GM21447 (cell line): ENCODE data around the gene GGTLC3.
"Not testable (repeated sequence)": the region's sequence is repeated elsewhere in the genome, so short reads cannot be mapped to it uniquely, and the experiment has no call there.

Source experiments
- ATAC-seq: cut with Tn5 transposase; IDR thresholded peaks from one replicate; pipeline ENCODE4 v1.9.1; 2021; ENCODE audit not compliant: unreplicated experiment

Gene GGTLC3

DNA sequence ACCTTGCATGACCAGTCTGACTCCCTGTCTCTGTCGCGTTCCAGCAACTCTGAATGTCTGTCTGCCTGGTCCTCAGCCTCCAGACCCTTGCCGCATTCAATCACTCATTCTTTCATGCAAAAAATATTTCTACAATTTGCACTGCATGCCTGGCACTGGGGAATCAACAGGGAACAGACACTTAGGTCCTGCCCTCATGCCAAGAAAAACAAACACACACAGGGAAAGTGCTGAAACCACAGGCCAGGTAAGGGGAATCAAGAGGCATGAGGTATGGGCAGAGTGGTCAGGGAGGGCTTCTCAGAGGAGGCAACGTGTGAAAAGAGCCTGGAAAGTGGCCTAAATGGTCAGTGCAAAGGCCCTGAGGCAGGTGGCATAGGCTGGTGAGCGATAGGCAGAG lies at the start of gene GGTLC3:
Gene GGTLC3, minus strand, starts transcription at position 101 of the 400 bp plus-strand sequence. CDS start 264 bp downstream, outside the sequence.
- ATAC-seq: not testable (repeated sequence)

DNA sequence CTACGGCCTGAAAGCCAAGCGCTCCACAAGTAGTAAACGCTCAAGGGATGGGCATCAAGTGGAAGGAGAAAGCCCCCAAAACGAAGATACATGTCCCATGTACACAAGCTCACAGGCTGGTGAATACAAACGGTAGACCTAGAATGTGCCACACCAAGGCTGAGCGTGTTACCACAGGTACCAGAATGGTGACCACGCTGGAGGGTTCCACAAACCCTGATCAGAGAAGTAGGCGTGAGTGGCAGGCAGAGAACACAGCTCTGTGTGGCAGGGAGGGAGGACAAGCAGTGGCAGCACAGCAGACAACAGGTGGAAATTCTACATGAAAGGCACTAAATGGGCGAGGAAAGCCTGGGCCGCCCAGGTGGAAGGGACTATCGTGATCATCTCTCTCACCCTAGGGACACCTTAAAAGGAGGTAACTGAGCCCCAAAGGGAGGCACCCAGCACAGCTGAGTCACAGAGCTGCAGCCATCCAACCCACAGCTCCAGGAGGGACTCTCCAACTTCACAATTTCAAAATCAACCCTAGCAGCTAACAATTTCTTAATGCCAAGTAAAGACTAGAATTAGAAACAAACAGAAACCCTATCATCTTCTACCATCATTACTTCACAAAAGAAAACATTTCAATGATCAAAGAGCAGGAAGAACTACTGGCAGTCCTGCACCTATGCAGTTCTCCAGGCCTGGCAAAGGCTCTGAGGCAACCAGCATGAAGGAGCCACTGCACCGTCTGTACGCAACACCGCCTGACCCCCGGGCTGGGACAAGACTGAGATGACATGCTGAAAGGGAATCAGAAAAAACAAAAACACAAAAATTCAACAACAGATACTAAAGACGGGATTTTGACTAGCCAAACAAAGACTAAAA lies 42.4 kb upstream of the GGTLC3 start:
- ATAC-seq: not testable (repeated sequence)

DNA sequence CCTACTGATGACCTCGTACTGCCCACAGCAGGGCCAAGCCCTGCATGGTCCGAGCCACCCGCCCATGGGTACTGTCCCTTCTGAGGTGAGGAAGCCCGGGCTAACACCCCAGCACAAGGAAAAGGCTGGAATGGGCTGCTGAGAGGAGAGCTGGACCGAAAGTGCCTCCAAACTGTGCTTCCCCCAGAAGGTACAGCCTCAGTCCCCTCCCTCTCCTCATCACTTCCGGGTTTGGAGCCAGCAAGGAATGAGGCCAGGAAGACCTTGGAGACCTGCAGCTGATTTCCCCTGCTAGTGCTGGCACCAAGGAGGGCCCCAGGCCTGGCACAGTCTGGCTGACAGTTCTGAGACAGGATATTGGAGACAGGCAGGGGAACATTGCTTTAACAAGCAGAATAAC lies 41.0 kb upstream of the GGTLC3 start:
- not testable (repeated sequence) for ATAC-seq

DNA sequence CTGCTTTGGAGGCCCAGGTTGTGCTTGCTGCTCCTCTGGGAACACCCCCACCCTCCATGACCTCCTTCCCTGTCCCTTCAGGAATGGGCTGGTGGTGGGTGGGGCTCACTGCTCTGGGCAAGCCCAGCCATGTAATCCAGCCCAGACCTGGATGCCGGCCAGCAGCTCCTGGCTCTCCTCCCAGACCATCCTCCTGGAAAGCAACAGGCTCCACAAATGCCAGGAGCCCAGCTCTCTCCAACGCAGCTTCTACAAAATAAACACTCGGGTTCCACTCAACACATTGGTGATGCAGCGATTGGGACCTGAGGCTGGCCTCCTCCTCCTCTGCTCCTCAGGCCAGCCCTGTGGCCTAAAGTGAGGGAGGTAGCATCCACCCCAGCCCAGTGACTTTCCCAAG lies 40.6 kb upstream of the GGTLC3 start:
- ATAC-seq: not testable (repeated sequence)

DNA sequence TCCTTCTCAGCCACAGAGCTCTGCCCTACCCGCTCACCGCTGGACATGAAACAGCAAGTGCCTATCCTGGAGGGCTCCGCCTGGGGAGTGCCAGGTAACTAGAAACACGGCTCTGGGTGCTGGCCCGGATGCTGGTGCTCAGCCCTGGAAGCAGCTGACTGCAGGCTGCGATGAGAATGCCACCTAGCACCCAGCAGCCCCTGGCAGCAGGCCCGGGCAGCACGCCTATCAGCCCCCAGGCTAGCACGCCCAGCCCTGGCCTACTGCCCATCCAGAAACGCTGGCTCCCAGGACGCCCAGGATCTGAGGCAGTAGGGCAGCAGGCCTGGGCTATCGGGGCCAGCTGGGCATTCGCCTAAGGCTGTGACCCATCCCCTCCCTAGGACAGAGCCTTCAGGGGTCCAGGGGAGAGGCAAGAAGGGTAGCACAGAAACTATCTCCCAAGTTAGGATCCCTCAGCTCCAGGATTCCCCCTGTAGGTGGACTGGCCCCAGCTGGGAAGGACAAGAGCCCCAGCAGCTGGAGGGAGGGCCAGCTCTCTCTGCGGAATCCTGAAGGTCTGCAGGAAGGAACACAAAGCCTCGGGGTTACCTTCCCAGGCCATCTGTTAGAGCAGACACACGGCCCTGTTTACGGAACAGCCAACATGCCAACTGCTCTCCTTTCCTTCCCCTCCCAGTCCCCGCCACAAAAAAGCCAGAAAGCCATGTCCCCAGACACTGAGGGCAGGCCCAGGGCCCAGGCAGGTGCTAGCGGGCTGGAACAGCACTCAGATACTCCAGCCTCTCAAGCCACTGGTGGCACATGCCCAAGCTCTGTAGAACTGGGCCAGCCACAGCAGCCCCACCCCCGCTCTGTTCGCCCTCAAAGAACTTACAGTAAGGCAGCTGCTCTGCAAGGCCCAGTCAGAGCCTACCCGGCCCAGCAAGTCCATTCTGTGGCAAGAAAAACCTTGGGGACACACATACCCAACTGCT lies 36.6 kb upstream of the GGTLC3 start:
- not testable (repeated sequence) for ATAC-seq

DNA sequence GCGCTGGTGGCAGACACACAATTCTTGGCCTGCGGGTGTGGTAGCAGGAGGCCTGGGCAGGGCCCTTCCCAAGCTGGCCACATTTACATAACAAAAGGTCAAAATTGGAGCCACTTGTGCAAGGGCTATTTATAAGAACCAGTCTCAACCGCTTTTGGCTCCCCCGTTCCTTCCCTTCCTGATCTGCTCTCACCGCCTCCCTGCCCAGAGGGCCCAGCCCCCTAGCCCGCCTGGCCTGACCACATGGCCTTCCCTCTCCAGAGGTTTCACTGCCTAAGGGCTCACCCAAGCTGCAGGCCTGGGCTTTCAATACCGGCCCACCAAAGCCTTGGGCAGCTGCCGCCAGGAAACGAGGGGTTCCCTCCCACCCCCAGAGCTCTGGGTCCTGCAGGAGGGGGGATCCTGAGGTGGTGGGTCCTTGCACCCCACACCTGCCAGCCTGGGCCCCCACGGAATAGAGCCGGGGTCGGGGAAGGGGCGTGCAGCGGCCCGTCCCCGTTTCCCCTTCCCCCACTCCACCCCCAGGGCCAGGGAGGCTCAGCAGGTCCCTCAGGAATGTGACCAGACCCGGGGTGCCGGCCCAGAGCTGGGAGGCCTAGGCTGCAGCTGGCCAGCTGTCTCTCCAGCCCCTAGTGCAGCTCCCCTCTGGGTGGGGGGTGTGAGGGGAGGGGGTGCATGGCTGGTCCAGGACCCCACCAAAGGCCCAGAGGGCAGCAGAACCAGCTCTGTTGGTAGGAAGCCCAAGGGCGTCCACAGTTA lies 35.1 kb upstream of the GGTLC3 start:
- not testable (repeated sequence) for ATAC-seq

DNA sequence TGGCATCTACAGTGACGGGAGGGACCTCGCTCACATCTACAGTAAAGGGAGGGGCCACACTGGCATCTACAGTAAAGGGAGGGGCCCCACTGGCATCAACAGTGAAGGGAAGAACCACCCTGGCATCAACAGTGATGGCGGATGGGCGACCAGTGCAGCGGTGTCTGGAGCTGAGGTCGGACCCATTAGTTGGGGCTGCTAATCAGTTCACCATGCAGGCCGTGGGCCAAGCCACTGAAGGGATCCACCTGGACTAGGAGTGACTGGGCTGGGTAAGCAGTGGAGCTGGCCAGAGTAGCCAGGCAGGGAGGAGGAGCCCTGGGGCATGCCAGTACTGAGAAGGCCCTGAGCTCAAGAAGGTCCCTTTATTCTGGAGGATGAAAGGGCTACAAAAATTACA lies 33.1 kb upstream of the GGTLC3 start:
- not testable (repeated sequence) for ATAC-seq

DNA sequence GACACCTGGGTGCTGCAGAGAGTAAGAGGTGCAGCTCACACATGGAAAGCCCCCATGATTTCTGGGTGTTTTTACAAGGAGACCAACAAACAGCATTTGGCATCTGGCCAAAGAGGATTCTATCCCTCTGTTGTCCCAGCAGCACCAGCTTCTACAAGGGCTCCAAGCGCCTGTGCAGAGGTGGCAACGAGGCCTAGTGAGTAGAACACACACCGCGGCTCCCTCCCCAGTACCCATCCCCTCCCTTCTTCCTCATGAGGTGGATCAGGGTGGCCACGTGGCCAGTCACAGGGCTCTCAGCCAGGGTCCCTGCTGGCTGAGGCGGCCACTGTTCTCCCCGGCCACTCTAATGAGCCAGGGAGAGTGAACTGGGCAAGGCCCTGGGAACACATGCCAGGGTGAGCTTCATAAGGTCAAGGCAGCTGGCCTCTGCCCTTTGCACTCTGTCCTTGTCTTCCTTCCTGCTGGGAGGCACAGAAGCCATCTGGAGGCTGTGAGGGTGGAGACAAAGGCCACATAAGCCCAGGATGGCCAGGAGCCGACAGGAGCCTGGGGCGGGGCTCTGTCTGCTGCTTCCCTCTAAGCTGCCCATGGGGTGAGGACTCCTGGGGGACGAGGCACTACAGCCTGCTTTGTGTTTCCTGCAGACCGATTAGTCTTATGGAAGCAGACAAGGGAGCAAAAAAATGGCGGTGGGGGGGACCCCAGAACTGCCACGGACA lies 31.7 kb upstream of the GGTLC3 start:
- not testable (repeated sequence) for ATAC-seq

DNA sequence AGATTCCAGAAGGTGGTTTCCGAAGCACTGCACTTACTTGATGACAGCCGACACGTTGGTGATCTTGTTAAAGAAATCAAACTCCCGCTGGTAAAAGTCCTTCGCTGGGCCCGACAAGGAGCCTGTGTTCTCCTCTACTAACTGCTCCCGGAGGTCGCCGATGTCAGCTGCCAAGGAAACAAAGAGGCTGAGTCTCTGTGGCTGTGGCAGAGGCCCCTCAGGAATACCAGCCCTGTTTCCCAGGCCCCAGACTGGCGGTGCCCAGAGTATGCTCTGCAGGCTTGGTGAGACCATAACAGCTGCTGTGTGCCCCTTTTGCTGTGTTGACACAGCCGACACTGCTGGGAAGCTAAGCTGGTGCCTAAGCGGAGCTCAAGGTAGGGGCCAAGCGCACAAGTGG lies 26.7 kb upstream of the GGTLC3 start:
- not testable (repeated sequence) for ATAC-seq

DNA sequence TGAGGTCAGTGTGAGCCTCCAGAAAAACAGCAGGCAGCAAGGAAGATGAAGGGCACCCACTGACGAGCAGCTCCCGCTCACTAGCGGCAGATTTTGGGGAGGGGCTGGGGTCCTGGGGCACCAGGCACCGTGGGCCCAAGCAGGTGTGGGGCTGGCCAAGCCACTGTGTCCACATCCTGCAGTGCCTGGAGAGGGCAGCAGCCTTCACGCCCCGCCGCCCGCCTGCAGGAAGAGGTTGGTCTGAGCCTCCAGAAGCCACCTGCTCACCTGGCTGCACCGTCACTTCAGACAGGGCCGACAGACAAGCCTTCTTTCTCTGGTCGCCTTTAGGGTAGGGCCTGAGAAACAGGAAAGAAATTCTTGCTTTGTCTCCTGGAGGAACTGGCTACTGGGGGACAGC lies 25.4 kb upstream of the GGTLC3 start:
- not testable (repeated sequence) for ATAC-seq

DNA sequence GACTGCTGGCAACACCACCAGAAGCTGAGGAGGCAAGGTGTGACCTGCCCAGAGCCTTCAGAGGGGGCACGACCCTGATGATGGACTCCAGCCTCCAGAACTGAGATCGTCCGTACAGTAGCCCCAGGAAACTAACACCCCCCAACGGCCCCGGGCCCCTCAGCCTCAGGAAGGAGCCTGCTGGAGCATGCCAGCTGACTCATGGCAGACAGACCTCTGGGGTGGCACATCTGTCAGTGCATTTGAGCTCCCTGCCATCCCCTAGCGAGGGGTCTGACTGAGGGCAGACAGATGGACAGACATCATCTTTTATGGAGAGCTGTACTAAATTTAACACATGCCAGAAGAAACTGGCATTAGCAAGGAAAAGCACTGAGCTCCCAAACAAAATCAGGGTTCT lies 22.0 kb upstream of the GGTLC3 start:
- ATAC-seq: not testable (repeated sequence)

DNA sequence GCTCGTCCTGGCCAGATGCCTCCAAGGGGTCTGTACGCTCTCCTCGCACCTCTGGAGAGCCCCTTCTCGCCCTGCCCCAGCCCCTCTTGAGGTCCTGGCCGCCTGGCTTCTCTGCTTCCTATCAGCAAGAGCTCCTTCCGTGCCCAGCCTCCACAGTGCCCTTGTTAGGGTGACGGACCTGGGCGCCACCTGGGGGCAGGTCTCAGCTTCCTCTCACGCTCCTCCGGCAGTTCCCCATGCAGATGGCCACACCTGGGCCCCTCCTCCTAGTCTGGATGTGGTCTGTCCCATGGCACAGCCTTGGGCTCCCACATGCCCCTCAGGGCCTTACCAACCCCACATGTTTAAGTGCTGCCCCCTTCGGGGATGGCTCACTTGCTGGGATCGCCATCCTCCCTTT lies 16.4 kb upstream of the GGTLC3 start:
- ATAC-seq: not testable (repeated sequence)

DNA sequence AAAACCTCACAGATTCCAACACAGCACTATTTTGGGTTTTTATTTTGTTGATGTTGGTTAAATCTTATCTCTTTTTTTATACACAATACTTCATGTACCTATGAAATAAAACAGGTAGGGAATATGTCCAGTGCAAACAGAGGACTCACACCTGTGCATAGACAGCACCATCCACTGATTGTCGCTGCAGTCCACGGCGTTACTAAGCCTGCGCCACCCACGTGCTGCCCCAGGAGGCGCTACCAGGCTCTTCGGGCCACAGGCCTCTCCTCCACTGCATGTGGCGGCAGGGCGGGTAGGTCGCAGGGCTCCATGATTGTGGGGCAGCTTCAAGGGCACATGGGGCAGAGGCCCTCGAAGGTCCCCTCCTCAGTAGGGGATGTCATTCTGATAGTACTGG lies 15.7 kb upstream of the GGTLC3 start:
- not testable (repeated sequence) for ATAC-seq

DNA sequence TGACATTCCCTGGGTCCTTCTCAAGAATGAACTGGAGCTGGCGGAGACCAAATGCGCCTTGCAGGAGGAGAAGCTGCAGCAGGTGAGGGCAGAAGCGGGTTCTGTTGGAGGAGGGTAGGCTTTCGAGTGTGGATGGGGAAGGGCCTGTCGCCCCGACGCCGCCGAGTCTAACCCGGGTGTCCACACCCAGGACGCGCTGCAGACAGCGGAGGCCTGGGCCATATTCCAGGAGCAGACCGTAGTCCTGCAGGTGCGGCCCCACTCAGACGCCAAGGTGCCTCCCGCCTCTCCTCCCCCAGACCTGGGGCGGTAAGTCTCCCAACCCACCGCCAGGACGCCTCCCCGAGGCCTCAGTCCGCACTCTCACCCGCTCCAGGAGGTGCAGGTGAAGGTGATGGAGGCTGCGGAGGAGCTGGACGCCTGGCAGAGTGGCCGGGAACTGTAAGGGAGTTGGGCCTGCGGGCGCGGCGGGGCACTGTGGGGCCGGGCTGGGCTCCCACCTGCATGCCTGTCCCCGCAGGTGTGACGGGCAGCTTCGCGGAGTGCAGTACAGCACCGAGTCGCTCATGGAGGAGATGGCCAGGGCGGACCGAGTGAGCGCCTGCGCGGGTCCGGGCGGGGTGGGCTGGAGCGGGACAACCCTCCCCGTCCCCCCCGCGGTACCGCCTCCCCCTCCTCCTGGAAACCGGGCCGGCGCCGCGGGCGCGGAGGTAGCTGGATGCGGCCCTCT lies 11.6 kb upstream of the GGTLC3 start:
- not testable (repeated sequence) for ATAC-seq

DNA sequence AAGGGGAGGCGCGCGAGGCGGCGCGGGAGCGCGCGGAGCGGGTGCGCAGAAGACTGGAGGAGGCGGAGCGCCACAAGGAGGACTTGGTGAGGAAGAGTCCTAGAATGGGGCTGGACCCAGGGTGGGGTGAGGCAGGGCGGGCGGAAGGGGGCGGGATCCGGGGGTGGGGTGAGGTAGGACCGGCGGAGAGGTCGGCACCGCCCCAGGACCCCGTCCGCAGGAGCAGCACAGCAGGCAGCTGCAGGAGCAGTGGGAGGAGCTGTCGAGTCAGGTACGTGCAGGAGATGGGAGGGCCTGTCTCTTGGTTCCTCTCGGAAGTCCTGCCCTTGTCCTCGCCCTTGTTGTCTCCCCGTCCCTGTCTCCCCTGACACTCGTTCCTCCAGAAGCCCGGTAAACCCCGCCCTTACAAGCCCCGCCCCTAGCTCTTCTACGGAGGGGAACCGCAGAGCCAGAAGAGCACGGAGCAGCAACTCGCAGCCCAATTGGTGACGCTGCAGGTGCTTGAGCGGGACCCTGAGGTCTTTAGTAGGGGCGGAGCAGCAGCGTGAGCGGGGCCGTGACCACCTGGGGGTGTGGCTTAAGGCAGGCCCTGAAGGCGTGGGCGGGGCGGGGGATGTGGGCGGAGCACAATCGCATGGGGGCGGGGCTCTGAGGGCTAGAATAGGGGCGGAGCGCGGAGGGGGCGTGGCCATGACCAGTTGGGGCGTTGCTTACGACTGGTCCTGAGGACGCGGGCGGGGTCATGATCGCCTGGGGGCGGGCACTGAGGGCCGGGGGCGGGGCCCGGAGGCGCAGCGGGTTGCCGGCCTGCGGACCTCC lies 10.8 kb upstream of the GGTLC3 start:
- peak; percentile 68 for ATAC-seq

DNA sequence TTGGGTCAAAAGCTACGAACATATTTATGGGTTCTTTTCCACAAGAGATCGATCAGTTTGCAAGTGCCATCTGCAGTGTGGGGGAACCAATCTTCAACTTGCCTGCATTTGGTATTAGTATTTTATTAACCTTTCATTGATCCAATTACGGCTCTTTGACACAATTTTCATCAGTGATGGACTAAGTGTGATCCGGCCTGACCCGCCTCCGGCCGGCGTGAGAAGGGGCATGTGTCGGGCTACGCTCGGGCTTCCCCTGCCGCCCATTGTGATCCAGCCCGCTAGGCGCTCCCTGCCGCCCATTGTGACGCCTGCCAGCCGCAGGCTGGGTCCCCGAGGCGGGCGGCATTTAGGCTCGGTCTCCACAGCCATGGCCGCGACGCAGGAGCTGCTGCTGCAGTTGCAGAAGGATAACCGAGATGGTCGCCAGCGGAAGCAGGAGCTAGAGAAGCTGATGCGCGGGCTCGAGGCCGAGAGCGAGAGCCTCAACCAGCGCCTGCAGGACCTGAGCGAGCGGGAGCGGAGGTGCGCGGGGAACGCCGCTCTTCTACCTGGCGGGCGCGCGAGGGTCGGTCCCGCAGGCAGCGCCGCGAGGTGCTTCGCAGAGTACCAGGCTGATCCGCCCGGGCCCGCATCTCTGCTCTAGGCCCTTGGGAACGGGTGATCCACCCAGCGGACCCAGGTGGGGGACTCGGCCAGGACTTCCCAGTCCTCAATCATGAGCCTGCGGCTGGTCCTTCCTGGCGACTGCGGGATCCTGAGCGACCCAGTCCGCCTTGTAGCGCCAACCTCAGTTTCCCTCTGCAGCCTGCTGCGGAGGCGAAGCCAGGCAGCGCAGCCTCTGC lies 10.0 kb upstream of the GGTLC3 start, which contains the start of gene TMEM191B:
Gene TMEM191B, plus strand, starts transcription at position 51 of the 845 bp plus-strand sequence. Its CDS starts 179 bp downstream, at position 230.
- ATAC-seq: peak; percentile 24

DNA sequence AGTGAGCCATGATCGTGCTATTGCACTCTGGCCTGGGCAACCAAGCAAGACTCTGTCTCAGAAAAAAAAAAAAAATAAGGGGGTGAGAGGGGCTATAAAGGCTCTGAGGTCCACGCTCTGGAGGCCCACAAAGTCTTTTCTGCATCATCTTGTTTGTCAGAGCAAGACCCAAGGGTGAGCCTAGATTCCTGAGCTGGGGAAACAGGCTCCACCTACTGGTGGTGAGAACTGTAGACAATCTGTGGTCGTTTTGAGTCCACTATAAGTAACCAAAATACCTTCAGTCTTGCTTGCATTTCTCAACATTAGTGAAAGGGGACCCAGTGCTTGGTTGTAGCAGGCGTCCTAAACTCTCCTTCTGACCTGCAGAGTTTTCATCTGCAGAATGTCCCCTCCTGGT lies 5.4 kb upstream of the GGTLC3 start:
- ATAC-seq: not testable (repeated sequence)
